HG02759 (cell line): ENCODE measurements around the gene PTPRA.

Source experiments
- ATAC-seq: cut with Tn5 transposase; IDR thresholded peaks from one replicate; pipeline ENCODE4 v1.9.1; 2021; ENCODE audit warnings: mild to moderate bottlenecking, moderate library complexity; ENCODE audit not compliant: unreplicated experiment

The PTPRA gene

DNA sequence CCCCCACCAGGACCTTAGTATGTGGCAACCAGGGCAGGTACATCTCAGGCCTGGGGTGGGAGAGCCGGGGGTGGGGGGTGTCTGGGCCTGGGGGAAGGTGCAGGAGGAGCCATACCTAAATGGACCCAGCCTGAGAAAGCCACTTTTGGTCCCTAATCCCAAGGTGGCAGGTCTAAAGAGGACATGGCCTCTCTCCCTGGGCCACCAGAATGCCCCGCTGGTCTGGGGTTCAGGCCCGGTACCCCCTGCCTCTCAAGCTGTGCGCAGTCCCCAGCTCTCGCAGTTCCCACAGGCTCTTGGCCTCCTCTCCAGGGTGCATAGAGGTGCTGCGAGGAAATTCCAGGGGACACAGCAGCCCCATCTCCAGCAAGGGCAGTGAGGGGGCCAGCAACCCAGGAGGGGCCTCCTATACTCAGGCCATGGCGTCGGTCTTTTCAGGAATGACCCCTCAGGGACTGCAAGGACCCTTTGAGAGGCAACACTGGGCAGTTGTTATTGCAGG, 212.3 kb downstream of the PTPRA start:
- no peak for ATAC-seq

DNA sequence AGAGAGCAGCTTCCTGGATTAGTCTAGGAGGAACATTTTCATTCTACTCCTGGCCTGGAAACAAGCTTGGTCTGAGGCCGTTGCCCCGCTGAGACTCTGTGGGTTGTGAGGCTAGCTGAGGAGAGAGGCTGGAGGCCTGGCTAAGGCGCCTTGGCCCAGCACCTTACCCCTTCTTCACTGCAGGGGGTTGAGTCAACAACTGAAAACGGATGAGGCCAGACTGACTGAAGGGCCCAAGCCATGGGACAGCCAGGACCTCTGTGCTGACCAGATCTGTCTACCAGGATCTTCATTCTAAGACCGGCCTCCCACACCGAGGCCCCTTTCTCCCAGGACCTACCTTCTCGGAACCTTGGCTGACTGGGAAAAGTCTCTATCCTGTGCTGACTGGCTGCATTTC, 214.8 kb downstream of the PTPRA start:
- no peak for ATAC-seq
